ENCODE measurements around the gene GPR50.

- TF ChIP-seq CTCF (IDR thresholded peaks at IDR 0.05): no peak
- no peak for TF ChIP-seq EZH2 (IDR thresholded peaks at IDR 0.05; ENCODE audit: borderline replicate concordance, insufficient read depth, low read depth, low read length, poor library complexity, severe bottlenecking)
These were observed 1.7 kb upstream of the GPR50 start for GRCh38 chrX:151174581-151175282.

Data from B cell (primary cell).